Esophagus squamous epithelium (tissue), 4 donors: ENCODE measurements around the gene ASPHD2.

Experiments
- CTCF ChIP-seq, 6 experiments: fragments of 450-650 bp in 4 of 6; fragments of 200-600 bp in 2 of 6; sonication (generic) in 2 of 6; IDR thresholded peaks; one replicate each; pipeline ENCODE4 v1.5.1; 2016 to 2019; ENCODE audit warnings: antibody characterized with exemption in 6 of 6, mild to moderate bottlenecking in 4 of 6, moderate library complexity in 4 of 6
- POLR2A ChIP-seq, 4 donors: fragments of 450-650 bp; IDR thresholded peaks; one replicate each; pipeline ENCODE4 v1.6.1; 2017; ENCODE audit warnings: antibody characterized with exemption in 4 of 4, mild to moderate bottlenecking in 4 of 4, moderate library complexity in 3 of 4

GRCh38 chr22:26395926-26396325, 33.1 kb upstream of the ASPHD2 start:
- TF ChIP-seq CTCF (IDR thresholded peaks at IDR 0.05) (no peak), POLR2A (IDR thresholded peaks at IDR 0.05) (no peak)
